Activated CD8-positive, alpha-beta memory T cell treated with anti-CD3 and anti-CD28 coated beads, Interleukin-2, amount 50 U/mL, for 24 hours (primary cell): ENCODE measurements around the gene DGCR6.
"Not testable (repeated sequence)": the region's sequence is repeated elsewhere in the genome, so short reads cannot be mapped to it uniquely, and the experiment has no call there.

Experiments used
- DNase-seq: peaks from one replicate; pipeline ENCODE4 v3.0.0-alpha.2; 2020; ENCODE audit errors: extremely low read depth

DGCR6 gene

GRCh38 chr22:18905540-18906409, at the start of gene DGCR6:
DGCR6 (plus strand) TSS chr22:18906320; CDS start chr22:18906375, 55 bp downstream.
- no peak for DNase-seq

GRCh38 chr22:18859314-18859713, 46.8 kb upstream of the DGCR6 start:
- DNase-seq: not testable (repeated sequence)

GRCh38 chr22:18881260-18881659, 24.9 kb upstream of the DGCR6 start:
- DNase-seq: peak; percentile 28

GRCh38 chr22:18884465-18884864, 21.7 kb upstream of the DGCR6 start:
- not testable (repeated sequence) for DNase-seq

- no peak for DNase-seq
Measured at GRCh38 chr22:18888115-18888514, 18.0 kb upstream of the DGCR6 start.

- not testable (repeated sequence) for DNase-seq
Measured at GRCh38 chr22:18890510-18891192, 15.5 kb upstream of the DGCR6 start.

- DNase-seq: not testable (repeated sequence)
Measured at GRCh38 chr22:18893775-18894174, 12.3 kb upstream of the DGCR6 start.

- DNase-seq: not testable (repeated sequence)
Measured at GRCh38 chr22:18896037-18896657, 10.0 kb upstream of the DGCR6 start.

- not testable (repeated sequence) for DNase-seq
Measured at GRCh38 chr22:18906410-18906745, 258 bp downstream of the DGCR6 start.

- no peak for DNase-seq
Measured at GRCh38 chr22:18906896-18907295, 776 bp downstream of the DGCR6 start.

GRCh38 chr22:18909556-18909955, 3.4 kb downstream of the DGCR6 start:
- no peak for DNase-seq

GRCh38 chr22:18911535-18911934, 5.4 kb downstream of the DGCR6 start:
- not testable (repeated sequence) for DNase-seq

GRCh38 chr22:18912264-18912946, 6.3 kb downstream of the DGCR6 start:
- DNase-seq: not testable (repeated sequence)

GRCh38 chr22:18914558-18914957, 8.4 kb downstream of the DGCR6 start:
- not testable (repeated sequence) for DNase-seq

GRCh38 chr22:18915550-18915949, 9.4 kb downstream of the DGCR6 start:
- not testable (repeated sequence) for DNase-seq

- not testable (repeated sequence) for DNase-seq
Measured at GRCh38 chr22:18917818-18918217, 11.7 kb downstream of the DGCR6 start.

- not testable (repeated sequence) for DNase-seq
Measured at GRCh38 chr22:18920257-18920902, 14.3 kb downstream of the DGCR6 start.

GRCh38 chr22:18925368-18926064, 19.4 kb downstream of the DGCR6 start:
- no peak for DNase-seq

GRCh38 chr22:18927020-18927419, 20.9 kb downstream of the DGCR6 start:
- no peak for DNase-seq

- DNase-seq: no peak
Measured at GRCh38 chr22:18927573-18927972, 21.5 kb downstream of the DGCR6 start.

- DNase-seq: no peak
Measured at GRCh38 chr22:18929459-18929858, 23.3 kb downstream of the DGCR6 start.
